Loucy (cell line): Measurements from ENCODE around the gene DLG2.

Experiments
- CTCF ChIP-seq: fragments of 200-600 bp; sonication (generic); conservative IDR thresholded peaks from 2 replicates; pipeline ENCODE4 v1.5.1; 2014; ENCODE audit warnings: mild to moderate bottlenecking, antibody characterized with exemption, low read length
- EZH2phosphoT487 ChIP-seq: fragments of 200-600 bp; IDR thresholded peaks from 2 replicates; pipeline ENCODE4 v1.6.1; 2018; ENCODE audit warnings: antibody characterized with exemption, mild to moderate bottlenecking, moderate library complexity, borderline replicate concordance

DNA sequence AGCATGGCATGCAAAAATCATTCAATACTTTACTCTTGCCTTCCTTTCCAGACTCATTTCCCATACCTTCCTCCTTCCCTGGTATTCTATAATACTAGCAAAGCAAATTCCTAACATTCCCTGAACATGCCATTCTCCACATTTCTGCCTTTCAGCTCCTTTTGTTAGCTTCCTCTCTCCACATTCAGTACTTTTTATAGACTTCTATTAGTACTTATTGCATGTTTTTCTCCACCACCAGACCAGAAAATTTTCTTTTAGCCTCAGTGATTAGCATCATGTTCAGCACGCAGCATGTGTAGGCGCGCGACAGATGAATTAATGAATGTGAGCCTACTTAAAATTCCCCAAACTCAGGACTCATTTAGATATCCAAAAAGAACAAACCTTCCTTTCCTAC, 935.3 kb downstream of the DLG2 start:
- TF ChIP-seq CTCF, result no peak
- TF ChIP-seq EZH2phosphoT487, result no peak
